HepG2 (cell line): ENCODE results near the gene PTCRA. TPM values are rescaled to one million over a fixed set of nuclear protein-coding genes. Genes with fewer than 3 reads are reported as not detected.
"Not testable (repeated sequence)": the region's sequence is repeated elsewhere in the genome, so short reads cannot be mapped to it uniquely, and the experiment has no call there.

Experiments used
- ATAC-seq: fragments of 200-7000 bp; cut with Tn5 transposase; 3 replicates; pipeline ENCODE4 v1.9.1; 2020; ENCODE audit warnings: mild to moderate bottlenecking, moderate library complexity
- BruUV-seq: library from RNA; stranded (reverse); fragments of 400-500 nt; replicated peaks from 2 replicates; lab custom pipeline; 2021; lab: Mats Ljungman, UMichigan
- CTCF ChIA-PET: fragments of 300-600 bp; formaldehyde crosslinking; extraction: SDS; loops from one replicate; lab custom pipeline; 2021; ENCODE audit warnings: low total read pairs, inconsistent platforms, low intra/inter-chr PET ratio; lab: Yijun Ruan, JAX
- POLR2A ChIA-PET: fragments of 350-600 bp; sonication (Branson Sonifier 250); formaldehyde crosslinking; loops from one replicate; lab custom pipeline; 2020; ENCODE audit warnings: antibody characterized with exemption, inconsistent platforms; lab: Yijun Ruan, JAX
- DNase-seq: peaks from one replicate; pipeline ENCODE4 v3.0.0-alpha.2; 2015; ENCODE audit warnings: low spot score
- FAIRE-seq: peaks from 3 replicates; lab custom pipeline; 2011; peaks lifted over from hg19 to GRCh38; lab: Jason Lieb, UNC
- H2AFZ ChIP-seq: one replicate; pipeline ENCODE4 v1.6.1; 2011; ENCODE audit warnings: low read length, inconsistent platforms
- H3K27ac ChIP-seq: fragments of 300-600 bp; 3 replicates; pipeline ENCODE4 v1.8.0; 2011; ENCODE audit warnings: mixed run types, mild to moderate bottlenecking, mixed read lengths, low read length, inconsistent platforms; ENCODE audit not compliant: insufficient read depth; ENCODE audit errors: extremely low read length
- H3K27me3 ChIP-seq, 2 experiments: fragments of 200-600 bp in 1 of 2; 2 replicates in 1 of 2; 3 replicates in 1 of 2; pipeline versions ENCODE4 v1.6.0 to v1.8.0; 2011; ENCODE audit warnings: low read length in 2 of 2, mild to moderate bottlenecking in 2 of 2, moderate library complexity in 2 of 2, inconsistent platforms in 1 of 2; ENCODE audit not compliant: insufficient read depth in 2 of 2, control insufficient read depth in 1 of 2
- H3K36me3 ChIP-seq, 2 experiments: fragments of 200-600 bp in 1 of 2; replicated peaks in 1 of 2; 2 replicates in 1 of 2; 3 replicates in 1 of 2; pipeline versions ENCODE4 v1.5.1 to v1.8.0; 2011; ENCODE audit warnings: low read length in 2 of 2, inconsistent platforms in 1 of 2; ENCODE audit not compliant: insufficient read depth in 2 of 2, control insufficient read depth in 1 of 2
- H3K4me1 ChIP-seq: 2 replicates; pipeline ENCODE4 v1.5.1; 2012; ENCODE audit warnings: low read length, inconsistent platforms; ENCODE audit not compliant: insufficient read depth
- H3K4me2 ChIP-seq: 2 replicates; pipeline ENCODE4 v1.6.0; 2011; ENCODE audit warnings: low read depth, low read length, inconsistent platforms
- H3K4me3 ChIP-seq, 3 experiments: fragments of 200-600 bp in 1 of 3; sonication (generic), shearing (Covaris generic) in 1 of 3; replicated peaks in 1 of 3; 2 replicates each; pipeline ENCODE4 v1.5.1; 2011 to 2016; ENCODE audit warnings: low read length in 3 of 3, inconsistent platforms in 2 of 3, low read depth in 2 of 3, mild to moderate bottlenecking in 2 of 3, control low read depth in 1 of 3, mixed read lengths in 1 of 3; ENCODE audit not compliant: insufficient read depth in 1 of 3
- H3K79me2 ChIP-seq: one replicate; pipeline ENCODE4 v1.6.1; 2011; ENCODE audit warnings: low read length, inconsistent platforms; ENCODE audit not compliant: insufficient read depth
- H3K9ac ChIP-seq: 2 replicates; pipeline ENCODE4 v1.6.0; 2011; ENCODE audit warnings: mild to moderate bottlenecking, low read depth, low read length, inconsistent platforms; ENCODE audit not compliant: insufficient read depth
- H3K9me3 ChIP-seq: 2 replicates; pipeline ENCODE4 v1.5.1; 2012; ENCODE audit warnings: mild to moderate bottlenecking, low read length
- H4K20me1 ChIP-seq: 2 replicates; pipeline ENCODE4 v1.6.0; 2011; ENCODE audit warnings: inconsistent platforms, mild to moderate bottlenecking, low read length, moderate library complexity; ENCODE audit not compliant: insufficient read depth
- BRF2 ChIP-seq: sonication (generic); formaldehyde crosslinking; IDR thresholded peaks from 2 replicates; pipeline ENCODE4 v1.8.1; 2022; ENCODE audit warnings: mild to moderate bottlenecking, missing genetic modification reagents
- GLI4 ChIP-seq: sonication (generic); formaldehyde crosslinking; IDR thresholded peaks from 2 replicates; pipeline ENCODE4 v1.5.1; 2020; ENCODE audit warnings: missing genetic modification reagents, mild to moderate bottlenecking, moderate library complexity, borderline replicate concordance
- GZF1 ChIP-seq: sonication (generic); formaldehyde crosslinking; IDR thresholded peaks from 2 replicates; pipeline ENCODE4 v1.5.1; 2020; ENCODE audit warnings: mild to moderate bottlenecking, missing genetic modification reagents
- IRF9 ChIP-seq: sonication (generic); formaldehyde crosslinking; IDR thresholded peaks from 2 replicates; pipeline ENCODE4 v1.8.0; 2022; ENCODE audit warnings: missing genetic modification reagents, mild to moderate bottlenecking, borderline replicate concordance
- KDM5B ChIP-seq: sonication (generic); formaldehyde crosslinking; IDR thresholded peaks from 2 replicates; pipeline ENCODE4 v1.4.0; 2020; ENCODE audit warnings: missing genetic modification reagents, mild to moderate bottlenecking, borderline replicate concordance
- MYPOP ChIP-seq: sonication (generic); formaldehyde crosslinking; IDR thresholded peaks from 2 replicates; pipeline ENCODE4 v1.8.1; 2023; ENCODE audit warnings: mild to moderate bottlenecking, moderate library complexity, missing genetic modification reagents
- RBFOX2 ChIP-seq: fragments of 200-400 bp; formaldehyde crosslinking; IDR thresholded peaks from 2 replicates; pipeline ENCODE4 v1.6.1; 2017; ENCODE audit warnings: low read depth, mild to moderate bottlenecking, low read length
- TMF1 ChIP-seq: sonication (generic); formaldehyde crosslinking; IDR thresholded peaks from 2 replicates; pipeline ENCODE4 v1.8.1; 2022; ENCODE audit warnings: low read depth, missing genetic modification reagents
- TRAFD1 ChIP-seq: sonication (generic); formaldehyde crosslinking; IDR thresholded peaks from 2 replicates; pipeline ENCODE4 v1.5.1; 2020; ENCODE audit warnings: missing genetic modification reagents, mild to moderate bottlenecking, borderline replicate concordance
- ZNF124 ChIP-seq: sonication (generic); formaldehyde crosslinking; IDR thresholded peaks from 2 replicates; pipeline ENCODE4 v1.4.0; 2020; ENCODE audit warnings: missing genetic modification reagents
- ZNF18 ChIP-seq: sonication (generic); formaldehyde crosslinking; IDR thresholded peaks from 2 replicates; pipeline ENCODE4 v1.8.0; 2022; ENCODE audit warnings: mild to moderate bottlenecking, missing genetic modification reagents; ENCODE audit not compliant: insufficient replicate concordance
- ZNF343 ChIP-seq: sonication (generic); formaldehyde crosslinking; IDR thresholded peaks from 2 replicates; pipeline ENCODE4 v1.4.0; 2020; ENCODE audit warnings: mild to moderate bottlenecking, missing genetic modification reagents
- ZNF44 ChIP-seq: sonication (generic); formaldehyde crosslinking; IDR thresholded peaks from 2 replicates; pipeline ENCODE4 v1.5.1; 2020; ENCODE audit warnings: mild to moderate bottlenecking, missing genetic modification reagents
- ZNF552 ChIP-seq: sonication (generic); formaldehyde crosslinking; IDR thresholded peaks from 2 replicates; pipeline ENCODE4 v1.9.0; 2022; ENCODE audit warnings: missing genetic modification reagents, mild to moderate bottlenecking, borderline replicate concordance
- ZNF598 ChIP-seq: sonication (generic); formaldehyde crosslinking; IDR thresholded peaks from 2 replicates; pipeline ENCODE4 v1.5.1; 2020; ENCODE audit warnings: mild to moderate bottlenecking, missing genetic modification reagents, borderline replicate concordance
- WGBS: methylation state at CpG from one replicate; pipeline ENCODE4 v1.1.6; 2017; ENCODE audit warnings: low lambda C conversion rate; 5-methylcytosine and 5-hydroxymethylcytosine counted together
- in situ Hi-C: cut with HindIII; loops from 2 replicates; pipeline ENCODE4 v1.10.0; 2017; ENCODE audit warnings: low pct_unique_long_range_greater_than_20kb; ENCODE audit not compliant: extremely low pct_ligation_motif_present
- intact Hi-C: fragments of 100-400 bp; cut with micrococcal nuclease; formaldehyde crosslinking; loops from one replicate; pipeline ENCODE4 v1.10.0; 2022; ENCODE audit not compliant: unreplicated experiment
- polyA plus RNA-seq, 8 experiments: library from polyadenylated mRNA; depleted of rRNA in 3 of 8; stranded (reverse) in 7 of 8; unstranded in 1 of 8; fragments of >200 nt; fragmentation: Illumina TruSeq in 4 of 8; extraction: Trizol in 4 of 8; gene quantifications; 2 replicates each; pipeline versions ENCODE4 v1.2.1 to v1.2.3, GENCODE V29; 2011 to 2016; ENCODE audit warnings: low read depth in 4 of 8, missing spikeins in 1 of 8, mixed read lengths in 1 of 8; ENCODE audit not compliant: insufficient read depth in 1 of 8
- total RNA-seq, 5 experiments: library from RNA; depleted of rRNA; stranded (reverse); fragments of >200 nt; fragmentation: Illumina TruSeq; extraction: Trizol; gene quantifications; 2 replicates each; pipeline ENCODE4 v1.2.3, GENCODE V29; 2016; ENCODE audit warnings: low read depth in 1 of 5

The PTCRA gene
- total and polyA plus RNA-seq, 2 of the 13 experiments (the other 11 are each of a cell fraction or from before 2014, with no cell fraction given), result not detected

GRCh38 chr6:42880240-42880817 is 35.5 kb upstream of the PTCRA start:
- DNase-seq, H3K9me3 ChIP-seq, in situ Hi-C loops, H3K27me3 ChIP-seq, ATAC-seq, FAIRE-seq, CTCF ChIA-PET, H2AFZ ChIP-seq, intact Hi-C loops: not testable (repeated sequence)
- Histone ChIP-seq H4K20me1 (peaks cover 11% of the 10 kb centered on the region), H3K36me3 (peaks cover 21 to 32% of the 10 kb centered on the region in 2 experiments), H3K4me1 (peaks cover 69% of the 10 kb centered on the region), H3K4me2 (peak overlapping the region; percentile 84), H3K79me2 (peaks cover 42% of the 10 kb centered on the region), H3K4me3 (peak overlapping the region; percentile 85 to 92 (median 89)), H3K9ac (peak overlapping the region; percentile 97), H3K27ac (peak overlapping the region; percentile 93)
- 15% methylated on average over 25 of the region's 25 CpGs for WGBS
- BruUV-seq, result TSS peak; percentile 83
- POLR2A ChIA-PET, result interaction anchor here (0.8 to 6.4 kb wide), 28 partner anchors 10 to 1093 kb away, joined by 3 to 147 read pairs (median 4); partner anchors contain the start of genes BICRAL, CNPY3, CUL7 and GNMT
- 0 out of 2 replicates have a peak, but pooled peaks have one; percentile 48 for TF ChIP-seq TRAFD1
- TF ChIP-seq IRF9 (CRISPR knock-in tag), result peak; percentile 23; the same call in 1 of the 2 replicates
- peak; percentile 40 for TF ChIP-seq ZNF18 (CRISPR knock-in tag)
- 0 out of 2 replicates have a peak, but pooled peaks have one; percentile 22 for TF ChIP-seq GLI4
- peak; percentile 16; the same call in 1 of the 2 replicates for TF ChIP-seq ZNF343 (CRISPR knock-in tag)
- TF ChIP-seq MYPOP (CRISPR knock-in tag), result 0 out of 2 replicates have a peak, but pooled peaks have one; percentile 7
- TF ChIP-seq TMF1, result peak; percentile 29; the same call in 1 of the 2 replicates
- TF ChIP-seq BRF2 (CRISPR knock-in tag), result peak; percentile 40; the same call in 1 of the 2 replicates
- TF ChIP-seq RBFOX2, result peak; percentile 42
- 0 out of 2 replicates have a peak, but pooled peaks have one; percentile 50 for TF ChIP-seq ZNF44 (CRISPR knock-in tag)
- TF ChIP-seq GZF1 (CRISPR knock-in tag), result 0 out of 2 replicates have a peak, but pooled peaks have one; percentile 8
- peak; percentile 9; the same call in 1 of the 2 replicates for TF ChIP-seq ZNF552 (CRISPR knock-in tag)
- TF ChIP-seq ZNF124 (CRISPR knock-in tag), result 0 out of 2 replicates have a peak, but pooled peaks have one; percentile 11
- TF ChIP-seq KDM5B (CRISPR knock-in tag), result 0 out of 2 replicates have a peak, but pooled peaks have one; percentile 2
- TF ChIP-seq ZNF598, result peak; percentile 23; the same call in 1 of the 2 replicates
